Loucy (cell line): Measurements from ENCODE around the gene SYCP3.

Experiments
- H2AFZ ChIP-seq: fragments of 200-600 bp; sonication (generic); 2 replicates; pipeline ENCODE4 v1.6.0; 2016; ENCODE audit warnings: antibody characterized with exemption, mild to moderate bottlenecking, low read length, moderate library complexity
- H3F3A ChIP-seq: fragments of 200-600 bp; 2 replicates; pipeline ENCODE4 v1.6.0; 2016; ENCODE audit warnings: antibody characterized with exemption, low read depth, mild to moderate bottlenecking
- H3K27me3 ChIP-seq: fragments of 200-600 bp; sonication (generic); 2 replicates; pipeline ENCODE4 v1.6.1; 2014; ENCODE audit warnings: low read length, mild to moderate bottlenecking; ENCODE audit not compliant: insufficient read depth, poor library complexity, severe bottlenecking
- H3K36me3 ChIP-seq: fragments of 200-600 bp; sonication (generic); 2 replicates; pipeline ENCODE4 v1.6.1; 2016; ENCODE audit warnings: low read length; ENCODE audit not compliant: insufficient read depth
- H3K4me1 ChIP-seq: fragments of 200-600 bp; sonication (generic); 2 replicates; pipeline ENCODE4 v1.5.1; 2014; ENCODE audit warnings: low read length, mild to moderate bottlenecking; ENCODE audit not compliant: insufficient read depth, poor library complexity, severe bottlenecking
- H3K4me2 ChIP-seq: fragments of 200-600 bp; sonication (generic); 2 replicates; pipeline ENCODE4 v1.6.0; 2014; ENCODE audit warnings: antibody characterized with exemption, low read length, low read depth, mild to moderate bottlenecking; ENCODE audit not compliant: poor library complexity, severe bottlenecking
- H3K4me3 ChIP-seq: fragments of 200-600 bp; sonication (generic); 2 replicates; pipeline ENCODE4 v1.5.1; 2014; ENCODE audit warnings: low read length, mild to moderate bottlenecking, mixed read lengths; ENCODE audit not compliant: poor library complexity, severe bottlenecking
- H3K79me2 ChIP-seq: fragments of 200-600 bp; sonication (generic); 2 replicates; pipeline ENCODE4 v1.6.1; 2014; ENCODE audit warnings: low read length; ENCODE audit not compliant: insufficient read depth
- H3K9ac ChIP-seq: fragments of 200-600 bp; sonication (generic); 2 replicates; pipeline ENCODE4 v1.6.0; 2014; ENCODE audit warnings: mild to moderate bottlenecking, low read depth, low read length, moderate library complexity; ENCODE audit not compliant: poor library complexity, severe bottlenecking
- H3K9me2 ChIP-seq: fragments of 200-600 bp; sonication (generic); replicated peaks from 2 replicates; pipeline ENCODE4 v1.6.1; 2016; ENCODE audit warnings: low read depth, low read length, mixed read lengths
- H3K9me3 ChIP-seq: fragments of 200-600 bp; sonication (generic); 2 replicates; pipeline ENCODE4 v1.6.1; 2014; ENCODE audit warnings: mild to moderate bottlenecking, antibody characterized with exemption, low read length, low read depth; ENCODE audit not compliant: insufficient read depth
- H4K20me1 ChIP-seq: fragments of 200-600 bp; sonication (generic); 2 replicates; pipeline ENCODE4 v1.6.0; 2014; ENCODE audit warnings: antibody characterized with exemption, low read length, mild to moderate bottlenecking; ENCODE audit not compliant: insufficient read depth, poor library complexity, severe bottlenecking
- CTCF ChIP-seq: fragments of 200-600 bp; sonication (generic); conservative IDR thresholded peaks from 2 replicates; pipeline ENCODE4 v1.5.1; 2014; ENCODE audit warnings: mild to moderate bottlenecking, antibody characterized with exemption, low read length
- EZH2phosphoT487 ChIP-seq: fragments of 200-600 bp; IDR thresholded peaks from 2 replicates; pipeline ENCODE4 v1.6.1; 2018; ENCODE audit warnings: antibody characterized with exemption, mild to moderate bottlenecking, moderate library complexity, borderline replicate concordance

The SYCP3 gene

GRCh38 chr12:101764051-101764792 lies 25.0 kb upstream of the SYCP3 start:
- Histone ChIP-seq H3K79me2 (no peaks in the 10 kb centered on the region), H3K4me2 (no peak overlapping the region), H2AFZ (no peak overlapping the region), H3K9ac (no peak overlapping the region), H3K9me3 (no peaks in the 10 kb centered on the region), H3K4me3 (no peak overlapping the region), H3K4me1 (no peaks in the 10 kb centered on the region), H4K20me1 (no peaks in the 10 kb centered on the region), H3F3A (no peaks in the 10 kb centered on the region), H3K36me3 (peaks cover 72% of the 10 kb centered on the region; the same call in 1 of the 2 replicates), H3K27me3 (no peaks in the 10 kb centered on the region), H3K9me2 (no peaks in the 10 kb centered on the region)
- no peak for TF ChIP-seq CTCF
- no peak for TF ChIP-seq EZH2phosphoT487

- H3K9ac ChIP-seq = no peak overlapping the region
- H3K9me3 ChIP-seq = no peaks in the 10 kb centered on the region
- no peaks in the 10 kb centered on the region for H3K27me3 ChIP-seq
- H3K4me1 ChIP-seq = no peaks in the 10 kb centered on the region
- TF ChIP-seq EZH2phosphoT487 (no peak), CTCF (no peak)
- H3K4me2 ChIP-seq = no peak overlapping the region
- H3K79me2 ChIP-seq = no peaks in the 10 kb centered on the region
- H4K20me1 ChIP-seq = no peaks in the 10 kb centered on the region
- no peaks in the 10 kb centered on the region for H3K9me2 ChIP-seq
- H3F3A ChIP-seq = no peaks in the 10 kb centered on the region
- peaks cover 75% of the 10 kb centered on the region; the same call in 1 of the 2 replicates for H3K36me3 ChIP-seq
- H2AFZ ChIP-seq = no peak overlapping the region
- no peak overlapping the region for H3K4me3 ChIP-seq
These were observed 24.1 kb upstream of the SYCP3 start for GRCh38 chr12:101763246-101763931.

- no peaks in the 10 kb centered on the region for H3K79me2 ChIP-seq
- no peaks in the 10 kb centered on the region for H4K20me1 ChIP-seq
- H3K9me3 ChIP-seq = no peaks in the 10 kb centered on the region
- H3K27me3 ChIP-seq = no peaks in the 10 kb centered on the region
- H3K4me1 ChIP-seq = no peaks in the 10 kb centered on the region
- no peak overlapping the region for H2AFZ ChIP-seq
- no peak overlapping the region for H3K9ac ChIP-seq
- TF ChIP-seq EZH2phosphoT487 = no peak
- no peak for TF ChIP-seq CTCF
- H3K36me3 ChIP-seq = peaks cover 73% of the 10 kb centered on the region; the same call in 1 of the 2 replicates
- H3K9me2 ChIP-seq = no peaks in the 10 kb centered on the region
- H3K4me3 ChIP-seq = no peak overlapping the region
- no peaks in the 10 kb centered on the region for H3F3A ChIP-seq
- H3K4me2 ChIP-seq = no peak overlapping the region
These were observed 22.5 kb upstream of the SYCP3 start for GRCh38 chr12:101761781-101762180.
